Measurements from ENCODE around the gene HSP90B1.
A peak's percentile ranks its signal among the peaks of the same experiment; 100 is the strongest.

The HSP90B1 gene

DNA sequence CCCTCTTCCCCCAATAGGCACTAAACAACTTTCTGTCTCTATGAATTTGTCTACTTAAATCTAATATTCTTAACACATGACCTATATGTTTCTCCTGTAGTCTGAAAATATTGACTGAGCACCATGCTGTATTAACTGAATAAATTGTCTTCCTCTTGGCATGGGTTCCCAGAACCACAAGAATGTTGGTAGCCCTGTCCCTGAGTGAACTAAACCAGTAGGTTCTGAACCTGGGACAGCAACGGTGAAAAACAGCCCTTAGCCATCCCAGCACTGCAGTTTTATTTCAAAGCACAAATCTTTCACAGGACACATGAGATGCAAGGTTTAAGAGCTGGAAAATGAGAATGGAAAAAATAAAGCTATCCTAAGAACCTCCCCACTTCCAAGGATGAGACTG is 20.4 kb upstream of the HSP90B1 start:
- H2AFZ ChIP-seq (ENCODE audit: low read depth, low read length) = no peak overlapping the region

GRCh38 chr12:103912069-103912468 is 18.1 kb upstream of the HSP90B1 start:
- no peak overlapping the region for H3K4me3 ChIP-seq (ENCODE audit: low read length)
- no peaks in the 10 kb centered on the region for H3K9me3 ChIP-seq (ENCODE audit: low read length)
- H2AFZ ChIP-seq (ENCODE audit: low read depth, low read length) = no peak overlapping the region
- no peaks in the 10 kb centered on the region for H3K27me3 ChIP-seq (ENCODE audit: insufficient read depth, low read length)
- H3K4me1 ChIP-seq (ENCODE audit: insufficient read depth, low read length) = no peaks in the 10 kb centered on the region
- H3K36me3 ChIP-seq (ENCODE audit: insufficient read depth, low read length) = no peaks in the 10 kb centered on the region

More for the DNA sequence above, 20.4 kb upstream of the HSP90B1 start:
- no peaks in the 10 kb centered on the region for H3K27me3 ChIP-seq (ENCODE audit: insufficient read depth, low read length)
- no peaks in the 10 kb centered on the region for H3K4me1 ChIP-seq (ENCODE audit: insufficient read depth, low read length)
- H3K9me3 ChIP-seq (ENCODE audit: low read length) = no peaks in the 10 kb centered on the region
- no peaks in the 10 kb centered on the region for H3K36me3 ChIP-seq (ENCODE audit: insufficient read depth, low read length)
- no peak overlapping the region for H3K4me3 ChIP-seq (ENCODE audit: low read length)

GRCh38 chr12:103913100-103913499 is 17.1 kb upstream of the HSP90B1 start:
- Histone ChIP-seq H3K27me3 (ENCODE audit: insufficient read depth, low read length) (no peaks in the 10 kb centered on the region), H2AFZ (ENCODE audit: low read depth, low read length) (no peak overlapping the region), H3K4me3 (ENCODE audit: low read length) (no peak overlapping the region), H3K9me3 (ENCODE audit: low read length) (peaks cover 2% of the 10 kb centered on the region), H3K36me3 (ENCODE audit: insufficient read depth, low read length) (no peaks in the 10 kb centered on the region), H3K4me1 (ENCODE audit: insufficient read depth, low read length) (no peaks in the 10 kb centered on the region)

DNA sequence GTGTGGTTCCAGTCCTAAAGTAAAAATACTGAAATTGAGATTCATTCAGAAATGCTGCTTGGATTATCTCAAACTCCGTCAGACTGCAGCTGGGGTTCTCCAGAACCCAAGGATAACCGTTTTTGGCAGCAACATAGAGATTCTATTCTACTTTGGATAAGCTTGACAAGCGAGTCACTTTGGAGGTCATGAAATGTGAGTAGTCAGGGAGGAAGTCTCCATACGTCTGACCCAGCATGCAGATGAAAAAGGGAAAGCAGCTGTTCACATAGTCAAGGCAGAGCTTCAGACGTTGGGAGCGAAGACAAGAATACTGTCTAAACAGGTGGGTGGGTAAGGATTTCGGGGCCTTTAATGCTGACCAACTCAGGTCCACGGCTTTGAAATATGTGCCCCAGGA is 14.9 kb upstream of the HSP90B1 start:
- no peaks in the 10 kb centered on the region for H3K27me3 ChIP-seq (ENCODE audit: insufficient read depth, low read length)
- peaks cover 2% of the 10 kb centered on the region for H3K9me3 ChIP-seq (ENCODE audit: low read length)
- no peak overlapping the region for H2AFZ ChIP-seq (ENCODE audit: low read depth, low read length)
- H3K4me3 ChIP-seq (ENCODE audit: low read length) = no peak overlapping the region
- no peaks in the 10 kb centered on the region for H3K36me3 ChIP-seq (ENCODE audit: insufficient read depth, low read length)
- H3K4me1 ChIP-seq (ENCODE audit: insufficient read depth, low read length) = no peaks in the 10 kb centered on the region

- H2AFZ ChIP-seq (ENCODE audit: low read depth, low read length) = no peak overlapping the region
- H3K9me3 ChIP-seq (ENCODE audit: low read length) = peaks cover 2% of the 10 kb centered on the region
- H3K4me3 ChIP-seq (ENCODE audit: low read length) = no peak overlapping the region
- no peaks in the 10 kb centered on the region for H3K4me1 ChIP-seq (ENCODE audit: insufficient read depth, low read length)
- no peaks in the 10 kb centered on the region for H3K36me3 ChIP-seq (ENCODE audit: insufficient read depth, low read length)
- no peaks in the 10 kb centered on the region for H3K27me3 ChIP-seq (ENCODE audit: insufficient read depth, low read length)
These were observed 12.3 kb upstream of the HSP90B1 start for GRCh38 chr12:103917873-103918272.

GRCh38 chr12:103924761-103925641 is 5.2 kb upstream of the HSP90B1 start:
- H3K36me3 ChIP-seq (ENCODE audit: insufficient read depth, low read length) = no peaks in the 10 kb centered on the region
- no peak overlapping the region for H3K4me3 ChIP-seq (ENCODE audit: low read length)

DNA sequence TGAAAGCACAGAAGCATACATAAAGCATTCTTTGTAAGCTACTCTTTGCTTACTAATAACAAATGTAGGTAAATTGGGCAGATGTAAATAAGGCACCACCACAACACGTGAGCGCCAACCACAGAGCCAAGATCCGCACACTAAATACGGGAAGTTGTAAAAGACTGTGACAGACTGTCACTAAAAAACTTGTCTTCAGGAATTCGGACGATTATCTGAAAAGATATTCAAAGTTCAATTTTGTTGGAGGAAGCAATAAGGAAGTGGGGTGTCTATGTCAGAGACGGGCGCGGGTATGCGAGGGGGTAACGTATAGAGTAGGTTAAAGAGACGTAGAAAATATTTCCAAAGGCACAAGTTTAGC is 1.5 kb upstream of the HSP90B1 start:
- H3K36me3 ChIP-seq (ENCODE audit: insufficient read depth, low read length) = peaks cover 22% of the 10 kb centered on the region
- no peaks in the 10 kb centered on the region for H3K27me3 ChIP-seq (ENCODE audit: insufficient read depth, low read length)
- no peaks in the 10 kb centered on the region for H3K9me3 ChIP-seq (ENCODE audit: low read length)
- peak overlapping the region; percentile 74 for H2AFZ ChIP-seq (ENCODE audit: low read depth, low read length)
- peaks cover 28% of the 10 kb centered on the region for H3K4me1 ChIP-seq (ENCODE audit: insufficient read depth, low read length)
- peak overlapping the region; percentile 64 for H3K4me3 ChIP-seq (ENCODE audit: low read length)

More at GRCh38 chr12:103924761-103925641, 5.2 kb upstream of the HSP90B1 start:
- Histone ChIP-seq H3K9me3 (ENCODE audit: low read length) (no peaks in the 10 kb centered on the region), H2AFZ (ENCODE audit: low read depth, low read length) (no peak overlapping the region), H3K4me1 (ENCODE audit: insufficient read depth, low read length) (peaks cover 6% of the 10 kb centered on the region), H3K27me3 (ENCODE audit: insufficient read depth, low read length) (no peaks in the 10 kb centered on the region)

GRCh38 chr12:103929046-103929783 is 995 bp upstream of the HSP90B1 start:
- Histone ChIP-seq H3K36me3 (ENCODE audit: insufficient read depth, low read length) (peaks cover 28% of the 10 kb centered on the region), H3K27me3 (ENCODE audit: insufficient read depth, low read length) (no peaks in the 10 kb centered on the region), H3K4me3 (ENCODE audit: low read length) (peak overlapping the region; percentile 64), H3K4me1 (ENCODE audit: insufficient read depth, low read length) (peaks cover 31% of the 10 kb centered on the region), H3K9me3 (ENCODE audit: low read length) (no peaks in the 10 kb centered on the region), H2AFZ (ENCODE audit: low read depth, low read length) (peak overlapping the region; percentile 74)

DNA sequence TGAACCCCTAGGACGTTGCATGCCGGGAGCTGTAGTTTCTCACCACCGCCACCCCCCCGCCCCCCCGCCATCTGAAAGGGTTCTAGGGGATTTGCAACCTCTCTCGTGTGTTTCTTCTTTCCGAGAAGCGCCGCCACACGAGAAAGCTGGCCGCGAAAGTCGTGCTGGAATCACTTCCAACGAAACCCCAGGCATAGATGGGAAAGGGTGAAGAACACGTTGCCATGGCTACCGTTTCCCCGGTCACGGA is 501 bp upstream of the HSP90B1 start:
- Histone ChIP-seq H3K4me1 (ENCODE audit: insufficient read depth, low read length) (peaks cover 31% of the 10 kb centered on the region), H3K4me3 (ENCODE audit: low read length) (peak overlapping the region; percentile 64), H3K36me3 (ENCODE audit: insufficient read depth, low read length) (peaks cover 31% of the 10 kb centered on the region), H3K27me3 (ENCODE audit: insufficient read depth, low read length) (no peaks in the 10 kb centered on the region), H3K9me3 (ENCODE audit: low read length) (no peaks in the 10 kb centered on the region), H2AFZ (ENCODE audit: low read depth, low read length) (peak overlapping the region; percentile 74)

GRCh38 chr12:103930787-103931735 is 851 bp downstream of the HSP90B1 start:
- no peaks in the 10 kb centered on the region for H3K9me3 ChIP-seq (ENCODE audit: low read length)
- peaks cover 45% of the 10 kb centered on the region for H3K36me3 ChIP-seq (ENCODE audit: insufficient read depth, low read length)
- no peaks in the 10 kb centered on the region for H3K27me3 ChIP-seq (ENCODE audit: insufficient read depth, low read length)
- H3K4me3 ChIP-seq (ENCODE audit: low read length) = peak overlapping the region; percentile 96
- H2AFZ ChIP-seq (ENCODE audit: low read depth, low read length) = no peak overlapping the region
- H3K4me1 ChIP-seq (ENCODE audit: insufficient read depth, low read length) = peaks cover 31% of the 10 kb centered on the region

- Histone ChIP-seq H3K9me3 (ENCODE audit: low read length) (no peaks in the 10 kb centered on the region), H3K4me3 (ENCODE audit: low read length) (no peak overlapping the region), H3K4me1 (ENCODE audit: insufficient read depth, low read length) (peaks cover 30% of the 10 kb centered on the region), H2AFZ (ENCODE audit: low read depth, low read length) (no peak overlapping the region), H3K36me3 (ENCODE audit: insufficient read depth, low read length) (peaks cover 60% of the 10 kb centered on the region), H3K27me3 (ENCODE audit: insufficient read depth, low read length) (no peaks in the 10 kb centered on the region)
These were observed 3.0 kb downstream of the HSP90B1 start for GRCh38 chr12:103933237-103933636.

DNA sequence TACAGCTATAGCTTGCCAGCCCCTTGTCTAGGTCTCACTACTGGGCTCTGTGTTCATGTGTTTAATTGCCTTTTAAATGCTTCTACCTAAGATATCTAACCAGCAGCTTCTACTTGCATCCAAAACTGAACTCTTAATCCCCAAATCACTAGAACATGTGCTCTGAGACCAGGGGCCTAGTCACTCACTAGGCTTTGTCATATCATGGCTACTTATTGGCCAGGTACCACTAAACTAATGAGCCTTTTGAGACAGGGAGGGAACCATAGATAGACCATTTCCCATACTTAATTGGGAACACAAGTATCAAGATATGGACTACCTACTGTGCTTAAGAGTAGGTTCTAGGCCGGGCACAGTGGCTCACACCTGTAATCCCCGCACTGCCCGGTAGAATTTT is 6.5 kb downstream of the HSP90B1 start:
- Histone ChIP-seq H2AFZ (ENCODE audit: low read depth, low read length) (no peak overlapping the region), H3K4me3 (ENCODE audit: low read length) (no peak overlapping the region), H3K9me3 (ENCODE audit: low read length) (no peaks in the 10 kb centered on the region), H3K27me3 (ENCODE audit: insufficient read depth, low read length) (no peaks in the 10 kb centered on the region), H3K4me1 (ENCODE audit: insufficient read depth, low read length) (peaks cover 19% of the 10 kb centered on the region), H3K36me3 (ENCODE audit: insufficient read depth, low read length) (peaks cover 90% of the 10 kb centered on the region)

DNA sequence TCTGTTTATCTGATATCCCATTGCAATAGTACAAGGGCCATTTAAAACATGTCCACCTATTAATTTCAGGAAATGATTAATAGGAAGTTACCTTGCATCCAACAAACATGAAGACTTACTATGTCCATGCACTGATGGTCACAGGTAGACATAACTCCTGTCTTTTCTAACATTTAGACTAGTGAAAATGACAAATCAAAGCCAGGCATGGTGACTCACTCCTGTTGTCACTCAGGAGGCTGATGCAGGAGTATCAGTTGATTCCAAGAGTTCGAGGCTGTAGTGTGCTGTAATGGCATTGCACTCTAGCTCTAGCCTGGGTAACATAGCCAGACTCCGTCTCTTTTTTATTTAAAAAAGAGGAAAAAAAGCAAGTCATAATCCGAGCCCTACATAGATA is 14.8 kb downstream of the HSP90B1 start:
- Histone ChIP-seq H3K27me3 (ENCODE audit: insufficient read depth, low read length) (no peaks in the 10 kb centered on the region), H3K9me3 (ENCODE audit: low read length) (no peaks in the 10 kb centered on the region), H3K36me3 (ENCODE audit: insufficient read depth, low read length) (peaks cover 93% of the 10 kb centered on the region), H2AFZ (ENCODE audit: low read depth, low read length) (no peak overlapping the region), H3K4me3 (ENCODE audit: low read length) (no peak overlapping the region), H3K4me1 (ENCODE audit: insufficient read depth, low read length) (no peaks in the 10 kb centered on the region)
